GM12878 (cell line): ENCODE measurements around the gene PKP4.

ENCODE experiments used
- CHD2 ChIP-seq: IDR thresholded peaks from 2 replicates; pipeline ENCODE4 v1.6.1; 2011; ENCODE audit warnings: low read depth, low read length, improper control_type of control experiment, borderline replicate concordance
- EGR1 ChIP-seq, 2 experiments: IDR thresholded peaks; 1 replicate in 1 of 2; 2 replicates in 1 of 2; pipeline ENCODE4 v1.6.1; 2011 to 2012; ENCODE audit warnings: low read depth in 2 of 2, low read length in 2 of 2, borderline replicate concordance in 1 of 2, mild to moderate bottlenecking in 1 of 2, moderate library complexity in 1 of 2
- RBBP5 ChIP-seq: fragments of 200-600 bp; sonication (generic); conservative IDR thresholded peaks from 2 replicates; pipeline ENCODE4 v1.6.1; 2016
- USF2 ChIP-seq: IDR thresholded peaks from 2 replicates; pipeline ENCODE4 v1.6.1; 2011; ENCODE audit warnings: low read depth, low read length, improper control_type of control experiment, borderline replicate concordance
- TF ChIP-seq, protein P1 (sequence below): fragments of 450-650 bp; IDR thresholded peaks from 2 replicates; pipeline ENCODE4 v1.6.1; 2017; ENCODE audit warnings: mild to moderate bottlenecking, moderate library complexity
- TF ChIP-seq, protein P2 (sequence below), 3 experiments: IDR thresholded peaks in 2 of 3; conservative IDR thresholded peaks in 1 of 3; 2 replicates each; pipeline ENCODE4 v1.5.1; 2011; ENCODE audit warnings: low read depth in 3 of 3, low read length in 3 of 3, mild to moderate bottlenecking in 3 of 3, control low read depth in 2 of 3, moderate library complexity in 2 of 3, inconsistent platforms in 1 of 3, mixed read lengths in 1 of 3; ENCODE audit not compliant: control insufficient read depth in 2 of 3, insufficient read depth in 1 of 3; ENCODE audit errors: extremely low read depth in 1 of 3
- TF ChIP-seq, protein P3 (sequence below): fragments of 450-650 bp; IDR thresholded peaks from 2 replicates; pipeline ENCODE4 v1.6.1; 2017; ENCODE audit warnings: mild to moderate bottlenecking
- TF ChIP-seq, protein P4 (sequence below): IDR thresholded peaks from 2 replicates; pipeline ENCODE4 v1.6.1; 2011; ENCODE audit warnings: low read depth, mild to moderate bottlenecking, low read length, moderate library complexity, borderline replicate concordance; ENCODE audit errors: extremely low read depth
- TF ChIP-seq, protein P5 (sequence below): fragments of 450-650 bp; IDR thresholded peaks from 2 replicates; pipeline ENCODE4 v1.6.1; 2016; ENCODE audit warnings: mild to moderate bottlenecking

- TF ChIP-seq, protein P1, sequence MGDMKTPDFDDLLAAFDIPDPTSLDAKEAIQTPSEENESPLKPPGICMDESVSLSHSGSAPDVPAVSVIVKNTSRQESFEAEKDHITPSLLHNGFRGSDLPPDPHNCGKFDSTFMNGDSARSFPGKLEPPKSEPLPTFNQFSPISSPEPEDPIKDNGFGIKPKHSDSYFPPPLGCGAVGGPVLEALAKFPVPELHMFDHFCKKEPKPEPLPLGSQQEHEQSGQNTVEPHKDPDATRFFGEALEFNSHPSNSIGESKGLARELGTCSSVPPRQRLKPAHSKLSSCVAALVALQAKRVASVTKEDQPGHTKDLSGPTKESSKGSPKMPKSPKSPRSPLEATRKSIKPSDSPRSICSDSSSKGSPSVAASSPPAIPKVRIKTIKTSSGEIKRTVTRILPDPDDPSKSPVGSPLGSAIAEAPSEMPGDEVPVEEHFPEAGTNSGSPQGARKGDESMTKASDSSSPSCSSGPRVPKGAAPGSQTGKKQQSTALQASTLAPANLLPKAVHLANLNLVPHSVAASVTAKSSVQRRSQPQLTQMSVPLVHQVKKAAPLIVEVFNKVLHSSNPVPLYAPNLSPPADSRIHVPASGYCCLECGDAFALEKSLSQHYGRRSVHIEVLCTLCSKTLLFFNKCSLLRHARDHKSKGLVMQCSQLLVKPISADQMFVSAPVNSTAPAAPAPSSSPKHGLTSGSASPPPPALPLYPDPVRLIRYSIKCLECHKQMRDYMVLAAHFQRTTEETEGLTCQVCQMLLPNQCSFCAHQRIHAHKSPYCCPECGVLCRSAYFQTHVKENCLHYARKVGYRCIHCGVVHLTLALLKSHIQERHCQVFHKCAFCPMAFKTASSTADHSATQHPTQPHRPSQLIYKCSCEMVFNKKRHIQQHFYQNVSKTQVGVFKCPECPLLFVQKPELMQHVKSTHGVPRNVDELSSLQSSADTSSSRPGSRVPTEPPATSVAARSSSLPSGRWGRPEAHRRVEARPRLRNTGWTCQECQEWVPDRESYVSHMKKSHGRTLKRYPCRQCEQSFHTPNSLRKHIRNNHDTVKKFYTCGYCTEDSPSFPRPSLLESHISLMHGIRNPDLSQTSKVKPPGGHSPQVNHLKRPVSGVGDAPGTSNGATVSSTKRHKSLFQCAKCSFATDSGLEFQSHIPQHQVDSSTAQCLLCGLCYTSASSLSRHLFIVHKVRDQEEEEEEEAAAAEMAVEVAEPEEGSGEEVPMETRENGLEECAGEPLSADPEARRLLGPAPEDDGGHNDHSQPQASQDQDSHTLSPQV: no peak
- TF ChIP-seq, protein P2, sequence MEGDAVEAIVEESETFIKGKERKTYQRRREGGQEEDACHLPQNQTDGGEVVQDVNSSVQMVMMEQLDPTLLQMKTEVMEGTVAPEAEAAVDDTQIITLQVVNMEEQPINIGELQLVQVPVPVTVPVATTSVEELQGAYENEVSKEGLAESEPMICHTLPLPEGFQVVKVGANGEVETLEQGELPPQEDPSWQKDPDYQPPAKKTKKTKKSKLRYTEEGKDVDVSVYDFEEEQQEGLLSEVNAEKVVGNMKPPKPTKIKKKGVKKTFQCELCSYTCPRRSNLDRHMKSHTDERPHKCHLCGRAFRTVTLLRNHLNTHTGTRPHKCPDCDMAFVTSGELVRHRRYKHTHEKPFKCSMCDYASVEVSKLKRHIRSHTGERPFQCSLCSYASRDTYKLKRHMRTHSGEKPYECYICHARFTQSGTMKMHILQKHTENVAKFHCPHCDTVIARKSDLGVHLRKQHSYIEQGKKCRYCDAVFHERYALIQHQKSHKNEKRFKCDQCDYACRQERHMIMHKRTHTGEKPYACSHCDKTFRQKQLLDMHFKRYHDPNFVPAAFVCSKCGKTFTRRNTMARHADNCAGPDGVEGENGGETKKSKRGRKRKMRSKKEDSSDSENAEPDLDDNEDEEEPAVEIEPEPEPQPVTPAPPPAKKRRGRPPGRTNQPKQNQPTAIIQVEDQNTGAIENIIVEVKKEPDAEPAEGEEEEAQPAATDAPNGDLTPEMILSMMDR (IDR thresholded peaks at IDR 0.05 in 2 of 3, conservative IDR thresholded peaks at IDR 0.05 in 1 of 3; ENCODE audit: control insufficient read depth in 2 of 3, extremely low read depth in 1 of 3, insufficient read depth in 1 of 3, low read depth in 3 of 3, low read length in 3 of 3): no peak
- no peak for TF ChIP-seq EGR1 (IDR thresholded peaks at IDR 0.05; ENCODE audit: borderline replicate concordance in 1 of 2, low read depth in 2 of 2, low read length in 2 of 2)
- TF ChIP-seq, protein P3, sequence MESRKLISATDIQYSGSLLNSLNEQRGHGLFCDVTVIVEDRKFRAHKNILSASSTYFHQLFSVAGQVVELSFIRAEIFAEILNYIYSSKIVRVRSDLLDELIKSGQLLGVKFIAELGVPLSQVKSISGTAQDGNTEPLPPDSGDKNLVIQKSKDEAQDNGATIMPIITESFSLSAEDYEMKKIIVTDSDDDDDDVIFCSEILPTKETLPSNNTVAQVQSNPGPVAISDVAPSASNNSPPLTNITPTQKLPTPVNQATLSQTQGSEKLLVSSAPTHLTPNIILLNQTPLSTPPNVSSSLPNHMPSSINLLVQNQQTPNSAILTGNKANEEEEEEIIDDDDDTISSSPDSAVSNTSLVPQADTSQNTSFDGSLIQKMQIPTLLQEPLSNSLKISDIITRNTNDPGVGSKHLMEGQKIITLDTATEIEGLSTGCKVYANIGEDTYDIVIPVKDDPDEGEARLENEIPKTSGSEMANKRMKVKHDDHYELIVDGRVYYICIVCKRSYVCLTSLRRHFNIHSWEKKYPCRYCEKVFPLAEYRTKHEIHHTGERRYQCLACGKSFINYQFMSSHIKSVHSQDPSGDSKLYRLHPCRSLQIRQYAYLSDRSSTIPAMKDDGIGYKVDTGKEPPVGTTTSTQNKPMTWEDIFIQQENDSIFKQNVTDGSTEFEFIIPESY: no peak
- TF ChIP-seq, protein P4, sequence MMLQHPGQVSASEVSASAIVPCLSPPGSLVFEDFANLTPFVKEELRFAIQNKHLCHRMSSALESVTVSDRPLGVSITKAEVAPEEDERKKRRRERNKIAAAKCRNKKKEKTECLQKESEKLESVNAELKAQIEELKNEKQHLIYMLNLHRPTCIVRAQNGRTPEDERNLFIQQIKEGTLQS: no peak
- no peak for TF ChIP-seq RBBP5
- TF ChIP-seq, protein P5, sequence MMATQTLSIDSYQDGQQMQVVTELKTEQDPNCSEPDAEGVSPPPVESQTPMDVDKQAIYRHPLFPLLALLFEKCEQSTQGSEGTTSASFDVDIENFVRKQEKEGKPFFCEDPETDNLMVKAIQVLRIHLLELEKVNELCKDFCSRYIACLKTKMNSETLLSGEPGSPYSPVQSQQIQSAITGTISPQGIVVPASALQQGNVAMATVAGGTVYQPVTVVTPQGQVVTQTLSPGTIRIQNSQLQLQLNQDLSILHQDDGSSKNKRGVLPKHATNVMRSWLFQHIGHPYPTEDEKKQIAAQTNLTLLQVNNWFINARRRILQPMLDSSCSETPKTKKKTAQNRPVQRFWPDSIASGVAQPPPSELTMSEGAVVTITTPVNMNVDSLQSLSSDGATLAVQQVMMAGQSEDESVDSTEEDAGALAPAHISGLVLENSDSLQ: no peak
- no peak for TF ChIP-seq CHD2
- no peak for TF ChIP-seq USF2
These were observed 82.6 kb downstream of the PKP4 start for GRCh38 chr2:158539176-158540005.
